Midbrain (tissue), 1 donor: ENCODE data around the gene ADRA2B.
"Not testable (repeated sequence)": the region's sequence is repeated elsewhere in the genome, so short reads cannot be mapped to it uniquely, and the experiment has no call there.

Experiments used
- DNase-seq: peaks from one replicate; lab custom pipeline; 2025; lab: John Stamatoyannopoulos, UW

The ADRA2B gene

GRCh38 chr2:96116424-96116878 is at the start of gene ADRA2B:
Gene ADRA2B, minus strand, starts transcription at chr2:96116571. Its CDS starts 422 bp downstream, at chr2:96116149.
- DNase-seq, result no peak

- peak; percentile 70 for DNase-seq
Measured at GRCh38 chr2:96164459-96165184, 48.3 kb upstream of the ADRA2B start.

- no peak for DNase-seq
Measured at GRCh38 chr2:96163768-96164429, 47.5 kb upstream of the ADRA2B start.

GRCh38 chr2:96163415-96163767 is 47.0 kb upstream of the ADRA2B start:
- no peak for DNase-seq

- DNase-seq, result no peak
Measured at GRCh38 chr2:96161898-96162297, 45.5 kb upstream of the ADRA2B start.

- not testable (repeated sequence) for DNase-seq
Measured at GRCh38 chr2:96160366-96160765, 44.0 kb upstream of the ADRA2B start.

GRCh38 chr2:96159084-96159830 is 42.9 kb upstream of the ADRA2B start:
- no peak for DNase-seq

- no peak for DNase-seq
Measured at GRCh38 chr2:96158554-96158940, 42.2 kb upstream of the ADRA2B start.

GRCh38 chr2:96157649-96158553 is 41.5 kb upstream of the ADRA2B start:
- no peak for DNase-seq

GRCh38 chr2:96156926-96157648 is 40.7 kb upstream of the ADRA2B start:
- no peak for DNase-seq

- DNase-seq, result no peak
Measured at GRCh38 chr2:96156011-96156820, 39.8 kb upstream of the ADRA2B start.

GRCh38 chr2:96154506-96155380 is 38.4 kb upstream of the ADRA2B start:
- DNase-seq, result no peak

- DNase-seq, result no peak
Measured at GRCh38 chr2:96153991-96154431, 37.6 kb upstream of the ADRA2B start.

- no peak for DNase-seq
Measured at GRCh38 chr2:96153291-96153713, 36.9 kb upstream of the ADRA2B start.

- no peak for DNase-seq
Measured at GRCh38 chr2:96152304-96153161, 36.2 kb upstream of the ADRA2B start.

- no peak for DNase-seq
Measured at GRCh38 chr2:96151595-96152303, 35.4 kb upstream of the ADRA2B start.

- DNase-seq, result no peak
Measured at GRCh38 chr2:96150791-96151594, 34.6 kb upstream of the ADRA2B start.
